IMR-90 (cell line): Measurements from ENCODE around the gene CSGALNACT2. TPM values are rescaled to one million over a fixed set of nuclear protein-coding genes. Genes with fewer than 3 reads are reported as not detected.

Source experiments
- ATAC-seq: fragments of 200-7000 bp; cut with Tn5 transposase; 2 replicates; pipeline ENCODE4 v1.9.1; 2020; ENCODE audit warnings: low read depth, mild to moderate bottlenecking, moderate library complexity
- BruUV-seq: library from RNA; stranded (reverse); fragments of 400-500 nt; replicated peaks from 2 replicates; lab custom pipeline; 2021; lab: Mats Ljungman, UMichigan
- CTCF ChIA-PET: fragments of 300-600 bp; formaldehyde crosslinking; extraction: SDS; loops from one replicate; lab custom pipeline; 2021; ENCODE audit warnings: antibody characterized with exemption; lab: Yijun Ruan, JAX
- POLR2A ChIA-PET: fragments of 300-600 bp; sonication (Branson Sonifier 250); formaldehyde crosslinking; loops from one replicate; lab custom pipeline; 2022; ENCODE audit warnings: antibody characterized with exemption; ENCODE audit not compliant: unreplicated experiment; lab: Charles Lee
- DNase-seq: peaks from one replicate; pipeline ENCODE4 v3.0.0; 2013
- H2AFZ ChIP-seq: replicated peaks from 2 replicates; pipeline ENCODE3; 2013; ENCODE audit warnings: low read length, mild to moderate bottlenecking; ENCODE audit not compliant: poor library complexity
- H2AK5ac ChIP-seq: 2 replicates; pipeline ENCODE4 v1.6.1; 2013; ENCODE audit warnings: low read depth, low read length, inconsistent platforms
- H2AK9ac ChIP-seq: replicated peaks from 2 replicates; pipeline ENCODE3; 2013; ENCODE audit warnings: mild to moderate bottlenecking, low read depth, low read length, moderate library complexity; ENCODE audit not compliant: poor library complexity
- H2BK120ac ChIP-seq: 2 replicates; pipeline ENCODE4 v1.6.1; 2013; ENCODE audit warnings: low read depth, low read length, inconsistent platforms
- H2BK15ac ChIP-seq: 3 replicates; pipeline ENCODE4 v1.6.1; 2013; ENCODE audit warnings: low read depth, low read length, inconsistent platforms
- H2BK20ac ChIP-seq: 2 replicates; pipeline ENCODE4 v1.6.1; 2013; ENCODE audit warnings: low read depth, mild to moderate bottlenecking, inconsistent platforms, low read length, moderate library complexity
- H2BK5ac ChIP-seq: 2 replicates; pipeline ENCODE4 v1.6.1; 2013; ENCODE audit warnings: mild to moderate bottlenecking, low read depth, low read length, inconsistent platforms; ENCODE audit not compliant: poor library complexity, severe bottlenecking
- H3K14ac ChIP-seq: replicated peaks from 2 replicates; pipeline ENCODE4 v1.6.1; 2013; ENCODE audit warnings: low read depth, low read length, inconsistent platforms
- H3K18ac ChIP-seq: 2 replicates; pipeline ENCODE4 v1.6.1; 2013; ENCODE audit warnings: low read depth, low read length, control low read depth
- H3K23ac ChIP-seq: 2 replicates; pipeline ENCODE4 v1.6.1; 2013; ENCODE audit warnings: low read depth, low read length, inconsistent platforms
- H3K27ac ChIP-seq: 2 replicates; pipeline ENCODE4 v1.5.1; 2013; ENCODE audit warnings: mild to moderate bottlenecking, control low read depth, low read length; ENCODE audit not compliant: insufficient read depth
- H3K27me3 ChIP-seq: 2 replicates; pipeline ENCODE4 v1.6.1; 2013; ENCODE audit warnings: low read length; ENCODE audit not compliant: control insufficient read depth, insufficient read depth
- H3K36me3 ChIP-seq: 2 replicates; pipeline ENCODE4 v1.6.1; 2013; ENCODE audit warnings: low read length, mixed read lengths; ENCODE audit not compliant: control insufficient read depth, insufficient read depth
- H3K4ac ChIP-seq: 2 replicates; pipeline ENCODE4 v1.6.1; 2013; ENCODE audit warnings: low read depth, low read length, inconsistent platforms
- H3K4me1 ChIP-seq: 2 replicates; pipeline ENCODE4 v1.6.1; 2013; ENCODE audit warnings: low read length, mixed read lengths; ENCODE audit not compliant: control insufficient read depth, insufficient read depth
- H3K4me2 ChIP-seq: 2 replicates; pipeline ENCODE4 v1.6.1; 2013; ENCODE audit warnings: low read depth, mild to moderate bottlenecking, control low read depth, low read length, moderate library complexity
- H3K4me3 ChIP-seq: 2 replicates; pipeline ENCODE4 v1.5.1; 2013; ENCODE audit warnings: low read depth, mild to moderate bottlenecking, control low read depth, low read length, moderate library complexity; ENCODE audit not compliant: insufficient read depth
- H3K56ac ChIP-seq: 2 replicates; pipeline ENCODE4 v1.6.1; 2013; ENCODE audit warnings: low read length, inconsistent platforms; ENCODE audit not compliant: insufficient read depth; ENCODE audit errors: extremely low read depth
- H3K79me1 ChIP-seq, 2 experiments: 2 replicates each; pipeline ENCODE4 v1.6.1; 2013; ENCODE audit warnings: low read length in 2 of 2, inconsistent platforms in 1 of 2, low read depth in 1 of 2
- H3K9ac ChIP-seq: 2 replicates; pipeline ENCODE4 v1.6.1; 2013; ENCODE audit warnings: low read depth, low read length, control low read depth
- H3K9me1 ChIP-seq: 2 replicates; pipeline ENCODE4 v1.6.1; 2013; ENCODE audit warnings: low read length, inconsistent platforms; ENCODE audit not compliant: insufficient read depth
- H3K9me3 ChIP-seq: 2 replicates; pipeline ENCODE4 v1.6.1; 2013; ENCODE audit warnings: low read length; ENCODE audit not compliant: control insufficient read depth, insufficient read depth
- H4K20me1 ChIP-seq: 2 replicates; pipeline ENCODE4 v1.6.1; 2013; ENCODE audit warnings: low read length, inconsistent platforms; ENCODE audit not compliant: insufficient read depth
- H4K5ac ChIP-seq: 2 replicates; pipeline ENCODE4 v1.6.1; 2013; ENCODE audit warnings: mild to moderate bottlenecking, low read depth, low read length, control low read depth
- H4K8ac ChIP-seq, 2 experiments: 2 replicates each; pipeline ENCODE4 v1.6.1; 2013; ENCODE audit warnings: low read depth in 2 of 2, low read length in 2 of 2, control low read depth in 1 of 2, inconsistent platforms in 1 of 2
- H4K91ac ChIP-seq: 2 replicates; pipeline ENCODE4 v1.6.1; 2013; ENCODE audit warnings: low read depth, low read length, inconsistent platforms; ENCODE audit not compliant: insufficient read depth
- BHLHE40 ChIP-seq: fragments of 150-350 bp; IDR thresholded peaks from 2 replicates; pipeline ENCODE4 v1.6.1; 2016; ENCODE audit warnings: mild to moderate bottlenecking, low read depth, low read length
- CEBPB ChIP-seq: IDR thresholded peaks from 2 replicates; pipeline ENCODE4 v1.6.1; 2012; ENCODE audit warnings: low read depth, low read length, improper control_type of control experiment
- CHD1 ChIP-seq: IDR thresholded peaks from 2 replicates; pipeline ENCODE4 v1.6.1; 2012; ENCODE audit warnings: low read depth, low read length, improper control_type of control experiment
- FOS ChIP-seq: fragments of 150-350 bp; IDR thresholded peaks from 2 replicates; pipeline ENCODE4 v1.6.1; 2016; ENCODE audit warnings: low read depth, low read length
- MAFK ChIP-seq: IDR thresholded peaks from 2 replicates; pipeline ENCODE4 v1.6.1; 2012; ENCODE audit warnings: low read depth, low read length, improper control_type of control experiment
- MAZ ChIP-seq: IDR thresholded peaks from 2 replicates; pipeline ENCODE4 v1.6.1; 2012; ENCODE audit warnings: low read depth, mild to moderate bottlenecking, low read length, improper control_type of control experiment, moderate library complexity, borderline replicate concordance
- MXI1 ChIP-seq: IDR thresholded peaks from 2 replicates; pipeline ENCODE4 v1.6.1; 2012; ENCODE audit warnings: low read depth, mild to moderate bottlenecking, low read length, moderate library complexity, borderline replicate concordance
- NFE2L2 ChIP-seq: fragments of 150-350 bp; IDR thresholded peaks from 2 replicates; pipeline ENCODE4 v1.6.1; 2016; ENCODE audit warnings: low read depth, mild to moderate bottlenecking, low read length
- POLR2A ChIP-seq: IDR thresholded peaks from 2 replicates; pipeline ENCODE4 v1.6.1; 2012; ENCODE audit warnings: mild to moderate bottlenecking, low read depth, low read length
- RAD21 ChIP-seq: IDR thresholded peaks from 2 replicates; pipeline ENCODE4 v1.6.1; 2012; ENCODE audit warnings: low read length, improper control_type of control experiment
- RCOR1 ChIP-seq: IDR thresholded peaks from 2 replicates; pipeline ENCODE4 v1.6.1; 2012; ENCODE audit warnings: mild to moderate bottlenecking, low read length, improper control_type of control experiment; ENCODE audit not compliant: insufficient replicate concordance
- RFX5 ChIP-seq: IDR thresholded peaks from 2 replicates; pipeline ENCODE4 v1.8.0; 2012; ENCODE audit warnings: low read depth, mild to moderate bottlenecking, low read length, moderate library complexity
- SMC3 ChIP-seq: fragments of 150-350 bp; IDR thresholded peaks from 2 replicates; pipeline ENCODE4 v1.6.1; 2016; ENCODE audit warnings: low read depth, mild to moderate bottlenecking, antibody characterized with exemption, low read length, moderate library complexity
- WGBS, 2 experiments: methylation state at CpG; one replicate each; pipeline versions ENCODE4 v1.1.5 to v1.1.7; 2013; ENCODE audit warnings: missing lambda C conversion rate in 2 of 2; ENCODE audit not compliant: insufficient read length in 1 of 2; ENCODE audit errors: extremely low coverage in 2 of 2; 5-methylcytosine and 5-hydroxymethylcytosine counted together
- dilution Hi-C: fragments of 300-500 bp; cut with HindIII; formaldehyde crosslinking; loops from one replicate; pipeline ENCODE4 v1.14.3; 2018; ENCODE audit warnings: low sequenced_read_pairs; ENCODE audit not compliant: unreplicated experiment
- in situ Hi-C: fragments of 300-500 bp; cut with MboI; formaldehyde crosslinking; loops from 3 replicates; pipeline ENCODE4 v1.14.3; 2019; ENCODE audit warnings: low sequenced_read_pairs, inconsistent platforms, mixed read lengths
- intact Hi-C: fragments of 100-400 bp; cut with micrococcal nuclease; formaldehyde crosslinking; loops from 2 replicates; pipeline ENCODE4 v1.10.0; 2022
- polyA plus RNA-seq, 3 experiments: library from polyadenylated mRNA; depleted of rRNA; stranded (reverse); fragments of >200 nt; gene quantifications; 2 replicates each; pipeline ENCODE4 v1.2.3, GENCODE V29; 2012; ENCODE audit warnings: low replicate concordance in 1 of 3
- total RNA-seq: library from RNA; depleted of rRNA; stranded (reverse); fragments of >200 nt; gene quantifications from 2 replicates; pipeline ENCODE4 v1.2.3, GENCODE V29; 2012
- TF ChIP-seq, protein P1 (sequence below): conservative IDR thresholded peaks from 2 replicates; pipeline ENCODE4 v1.5.1; 2012; ENCODE audit warnings: mild to moderate bottlenecking, low read depth, low read length, improper control_type of control experiment
- TF ChIP-seq, protein P2 (sequence below): fragments of 150-350 bp; IDR thresholded peaks from 2 replicates; pipeline ENCODE4 v1.6.1; 2017; ENCODE audit warnings: mild to moderate bottlenecking, antibody characterized with exemption, low read length, low read depth
- TF ChIP-seq, protein P3 (sequence below): fragments of 150-350 bp; IDR thresholded peaks from 2 replicates; pipeline ENCODE4 v1.6.1; 2016; ENCODE audit warnings: low read depth, mild to moderate bottlenecking, low read length, moderate library complexity, borderline replicate concordance

The CSGALNACT2 gene
- total and polyA plus RNA-seq, 2 of the 4 experiments (the other 2 are of a cell fraction): 6.5 to 13.1 TPM

DNA sequence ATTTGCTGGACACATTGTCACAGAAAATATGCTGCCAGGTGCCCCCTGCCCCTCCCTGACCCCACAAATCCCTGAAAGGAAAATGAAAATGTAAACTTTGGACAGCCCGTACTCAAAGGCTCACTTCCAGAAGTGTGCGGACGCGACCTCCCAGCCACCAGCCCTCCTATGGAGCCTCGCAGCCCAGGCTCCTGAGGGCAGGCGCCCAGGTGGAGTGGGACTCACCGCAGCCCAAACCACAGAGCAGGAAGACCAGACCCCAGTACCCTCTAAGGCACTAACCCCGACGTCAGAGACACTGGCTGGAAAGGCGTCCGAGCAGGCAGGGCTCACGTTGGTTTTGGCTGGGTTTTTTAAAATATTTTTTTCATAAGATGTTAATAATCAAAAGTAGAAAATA, 57.3 kb downstream of the CSGALNACT2 start:
- Histone ChIP-seq H2BK15ac (no peak overlapping the region), H2BK120ac (no peak overlapping the region), H3K36me3 (0 out of 2 replicates have a peak, but pooled peaks cover 2% of the 10 kb centered on the region), H3K4ac (no peak overlapping the region), H2BK5ac (no peak overlapping the region), H3K27me3 (no peaks in the 10 kb centered on the region), H2AFZ (no peak overlapping the region), H4K5ac (no peak overlapping the region), H3K23ac (no peak overlapping the region), H3K4me2 (no peak overlapping the region), H4K8ac (no peak overlapping the region), H4K20me1 (no peaks in the 10 kb centered on the region), H2BK20ac (no peak overlapping the region), H3K18ac (no peak overlapping the region), H3K4me1 (no peaks in the 10 kb centered on the region), H2AK5ac (no peak overlapping the region), H3K14ac (no peak overlapping the region), H3K9ac (no peak overlapping the region), H3K4me3 (no peak overlapping the region), H3K9me1 (peaks cover 4% of the 10 kb centered on the region; the same call in 1 of the 2 replicates), H3K27ac (no peak overlapping the region), H3K79me1 (no peaks in the 10 kb centered on the region), H3K56ac (no peak overlapping the region), H2AK9ac (no peak overlapping the region), H3K9me3 (no peaks in the 10 kb centered on the region), H4K91ac (no peak overlapping the region)
- POLR2A ChIA-PET: no interaction called here
- no CpG with 5 or more reads among the region's 12 CpGs for WGBS, 2 experiments
- no TSS peak for BruUV-seq
- intact Hi-C loops: no loop called here
- CTCF ChIA-PET: interaction anchor here (1.7 kb wide), 1 partner anchor 10 kb away, joined by 6 read pairs; no protein-coding TSS in a partner anchor
- ATAC-seq (no peak), DNase-seq (no peak)
- dilution Hi-C loops: no loop called here
- no peak for TF ChIP-seq MAFK
- TF ChIP-seq, protein P1, sequence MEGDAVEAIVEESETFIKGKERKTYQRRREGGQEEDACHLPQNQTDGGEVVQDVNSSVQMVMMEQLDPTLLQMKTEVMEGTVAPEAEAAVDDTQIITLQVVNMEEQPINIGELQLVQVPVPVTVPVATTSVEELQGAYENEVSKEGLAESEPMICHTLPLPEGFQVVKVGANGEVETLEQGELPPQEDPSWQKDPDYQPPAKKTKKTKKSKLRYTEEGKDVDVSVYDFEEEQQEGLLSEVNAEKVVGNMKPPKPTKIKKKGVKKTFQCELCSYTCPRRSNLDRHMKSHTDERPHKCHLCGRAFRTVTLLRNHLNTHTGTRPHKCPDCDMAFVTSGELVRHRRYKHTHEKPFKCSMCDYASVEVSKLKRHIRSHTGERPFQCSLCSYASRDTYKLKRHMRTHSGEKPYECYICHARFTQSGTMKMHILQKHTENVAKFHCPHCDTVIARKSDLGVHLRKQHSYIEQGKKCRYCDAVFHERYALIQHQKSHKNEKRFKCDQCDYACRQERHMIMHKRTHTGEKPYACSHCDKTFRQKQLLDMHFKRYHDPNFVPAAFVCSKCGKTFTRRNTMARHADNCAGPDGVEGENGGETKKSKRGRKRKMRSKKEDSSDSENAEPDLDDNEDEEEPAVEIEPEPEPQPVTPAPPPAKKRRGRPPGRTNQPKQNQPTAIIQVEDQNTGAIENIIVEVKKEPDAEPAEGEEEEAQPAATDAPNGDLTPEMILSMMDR: no peak
- no peak for TF ChIP-seq RFX5
- no peak for TF ChIP-seq FOS
- no peak for TF ChIP-seq CHD1
- TF ChIP-seq MAZ: no peak
- no peak for TF ChIP-seq SMC3
- no peak for TF ChIP-seq MXI1
- TF ChIP-seq CEBPB: no peak
- TF ChIP-seq NFE2L2: no peak
- no peak for TF ChIP-seq RAD21
- TF ChIP-seq, protein P2, sequence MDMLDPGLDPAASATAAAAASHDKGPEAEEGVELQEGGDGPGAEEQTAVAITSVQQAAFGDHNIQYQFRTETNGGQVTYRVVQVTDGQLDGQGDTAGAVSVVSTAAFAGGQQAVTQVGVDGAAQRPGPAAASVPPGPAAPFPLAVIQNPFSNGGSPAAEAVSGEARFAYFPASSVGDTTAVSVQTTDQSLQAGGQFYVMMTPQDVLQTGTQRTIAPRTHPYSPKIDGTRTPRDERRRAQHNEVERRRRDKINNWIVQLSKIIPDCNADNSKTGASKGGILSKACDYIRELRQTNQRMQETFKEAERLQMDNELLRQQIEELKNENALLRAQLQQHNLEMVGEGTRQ: no peak
- TF ChIP-seq POLR2A: no peak
- no peak for TF ChIP-seq BHLHE40
- TF ChIP-seq, protein P3, sequence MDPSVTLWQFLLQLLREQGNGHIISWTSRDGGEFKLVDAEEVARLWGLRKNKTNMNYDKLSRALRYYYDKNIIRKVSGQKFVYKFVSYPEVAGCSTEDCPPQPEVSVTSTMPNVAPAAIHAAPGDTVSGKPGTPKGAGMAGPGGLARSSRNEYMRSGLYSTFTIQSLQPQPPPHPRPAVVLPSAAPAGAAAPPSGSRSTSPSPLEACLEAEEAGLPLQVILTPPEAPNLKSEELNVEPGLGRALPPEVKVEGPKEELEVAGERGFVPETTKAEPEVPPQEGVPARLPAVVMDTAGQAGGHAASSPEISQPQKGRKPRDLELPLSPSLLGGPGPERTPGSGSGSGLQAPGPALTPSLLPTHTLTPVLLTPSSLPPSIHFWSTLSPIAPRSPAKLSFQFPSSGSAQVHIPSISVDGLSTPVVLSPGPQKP: no peak
- no peak for TF ChIP-seq RCOR1
- in situ Hi-C loops: no loop called here
